Fibroblast of mammary gland (primary cell): ENCODE measurements around the gene FAM120B.

Experiments
- DNase-seq: peaks from one replicate; pipeline ENCODE4 v3.0.0-alpha.2; 2010; ENCODE audit warnings: low read depth
- H3K4me3 ChIP-seq: 2 replicates; pipeline ENCODE4 v1.5.1; 2011; ENCODE audit warnings: low read depth, mild to moderate bottlenecking, low read length, moderate library complexity; ENCODE audit not compliant: control insufficient read depth
- CTCF ChIP-seq: conservative IDR thresholded peaks from 2 replicates; pipeline ENCODE4 v1.5.1; 2011; ENCODE audit warnings: low read depth, low read length, inconsistent platforms; ENCODE audit not compliant: control insufficient read depth, insufficient read depth

FAM120B gene

DNA sequence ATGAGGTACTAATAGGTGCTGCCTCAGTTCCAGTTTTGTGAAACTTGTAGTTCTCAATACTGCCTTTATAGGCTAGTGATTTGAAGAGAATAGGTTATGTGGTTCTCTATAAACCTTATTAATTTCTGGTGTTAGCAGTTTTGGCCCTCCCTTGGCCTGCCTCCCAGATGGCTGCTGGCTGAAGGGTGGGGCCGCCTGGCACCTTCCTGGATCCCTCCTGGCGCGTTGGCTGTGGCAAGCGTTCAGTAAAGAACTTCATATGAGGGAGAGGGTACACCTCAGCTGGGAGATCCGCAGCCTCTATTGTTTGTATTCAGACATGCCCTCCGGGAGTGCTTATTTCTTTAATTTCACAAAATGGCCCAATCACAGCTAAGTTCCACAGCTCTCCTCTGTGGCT is 51.9 kb downstream of the FAM120B start:
- DNase-seq: no peak
- TF ChIP-seq CTCF: no peak
- H3K4me3 ChIP-seq: no peak overlapping the region

DNA sequence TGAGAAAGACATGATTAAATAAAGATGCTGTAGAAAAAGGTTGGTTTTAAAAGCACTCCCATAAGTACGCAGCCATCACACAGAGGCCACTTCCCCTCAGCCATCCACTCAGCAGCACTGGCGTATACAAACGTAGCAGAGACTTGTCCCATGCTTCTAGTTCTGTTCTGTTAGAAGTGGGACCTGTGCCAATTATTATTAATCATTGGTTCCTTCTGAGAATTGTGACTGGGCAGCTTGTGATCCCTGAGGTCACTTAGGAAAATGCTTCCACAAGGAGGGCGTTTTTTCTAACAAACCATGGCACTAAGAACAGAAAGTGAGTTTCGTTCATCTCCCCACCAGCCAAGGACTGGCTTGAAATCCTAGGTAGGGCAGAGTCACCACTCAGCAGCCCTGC is 53.9 kb downstream of the FAM120B start:
- no peak for TF ChIP-seq CTCF
- DNase-seq: peak; percentile 80
- no peak overlapping the region for H3K4me3 ChIP-seq

- TF ChIP-seq CTCF: no peak
- DNase-seq: no peak
- no peak overlapping the region for H3K4me3 ChIP-seq
These were observed 54.8 kb downstream of the FAM120B start for GRCh38 chr6:170361335-170361734.

DNA sequence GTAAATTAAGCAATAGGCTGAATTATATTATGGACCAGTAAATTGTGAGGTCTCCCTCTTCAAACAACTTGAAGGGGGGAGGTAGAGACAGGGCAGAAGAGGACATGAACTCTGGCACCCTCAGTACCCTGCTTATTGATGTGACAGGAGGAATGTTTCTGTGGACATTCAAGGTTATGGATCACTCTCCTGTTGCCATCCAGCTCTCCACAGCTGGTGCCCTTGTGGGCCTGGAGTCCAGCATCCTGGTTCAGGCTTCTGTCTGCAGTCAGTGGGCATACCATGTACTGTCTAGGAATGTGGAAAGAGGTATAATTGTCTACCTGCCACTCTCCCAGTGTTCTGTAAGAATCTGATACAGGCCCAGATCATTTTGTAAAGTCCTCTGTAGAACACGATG is 55.6 kb downstream of the FAM120B start:
- no peak overlapping the region for H3K4me3 ChIP-seq
- no peak for DNase-seq
- TF ChIP-seq CTCF: no peak

- no peak for TF ChIP-seq CTCF
- no peak overlapping the region for H3K4me3 ChIP-seq
- no peak for DNase-seq
These were observed 56.7 kb downstream of the FAM120B start for GRCh38 chr6:170363255-170363654.

- H3K4me3 ChIP-seq: no peak overlapping the region
- TF ChIP-seq CTCF: no peak
- DNase-seq: no peak
These were observed 58.6 kb downstream of the FAM120B start for GRCh38 chr6:170365121-170365520.

DNA sequence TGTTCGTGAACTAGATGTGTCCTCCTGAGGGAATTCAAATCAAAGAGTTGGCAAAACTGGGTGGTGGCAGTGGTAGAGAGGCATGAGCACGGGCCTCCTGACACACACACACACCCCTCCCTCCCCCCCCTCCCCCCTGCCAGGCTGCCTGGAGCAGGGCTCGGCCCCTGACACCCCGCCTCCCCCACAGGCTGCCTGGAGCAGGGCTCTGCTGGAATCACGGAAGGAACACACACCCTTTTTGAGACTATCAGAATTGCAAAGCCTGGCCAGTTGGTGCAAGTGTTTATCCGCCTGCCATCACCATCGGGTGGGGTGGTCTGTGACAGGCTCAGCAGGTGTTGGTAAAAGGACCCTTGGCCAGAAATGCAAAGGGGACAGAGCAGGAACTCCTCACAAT is 59.0 kb downstream of the FAM120B start:
- no peak overlapping the region for H3K4me3 ChIP-seq
- no peak for TF ChIP-seq CTCF
- DNase-seq: no peak
